C4-2B (cell line): ENCODE data around the gene UBFD1.

Experiments used
- ZFX ChIP-seq: fragments of 450-650 bp; IDR thresholded peaks from 2 replicates; pipeline ENCODE4 v1.6.1; 2017
- TF ChIP-seq, protein P1 (sequence below): fragments of 450-650 bp; conservative IDR thresholded peaks from 2 replicates; pipeline ENCODE4 v1.5.1; 2017; ENCODE audit warnings: mild to moderate bottlenecking

DNA sequence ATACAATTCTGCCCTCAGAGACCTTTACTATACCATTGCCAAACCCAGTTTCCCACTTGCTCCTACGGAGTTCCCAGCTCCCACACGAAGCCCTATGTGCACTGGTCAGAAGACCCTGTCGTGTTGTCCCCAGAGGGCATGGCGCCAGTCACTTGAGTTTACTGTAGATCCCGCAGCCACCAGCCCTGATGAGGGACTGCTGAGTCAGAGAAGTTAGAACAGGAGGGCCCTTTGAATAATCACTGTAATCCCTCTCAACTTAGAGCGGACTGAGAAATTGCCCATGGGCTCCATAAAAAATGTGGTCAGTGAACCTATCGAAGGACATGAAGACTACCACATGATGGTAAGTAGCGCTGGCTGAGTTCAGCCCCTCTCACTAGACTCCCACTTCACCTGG is 9.2 kb downstream of the UBFD1 start:
- TF ChIP-seq, protein P1, sequence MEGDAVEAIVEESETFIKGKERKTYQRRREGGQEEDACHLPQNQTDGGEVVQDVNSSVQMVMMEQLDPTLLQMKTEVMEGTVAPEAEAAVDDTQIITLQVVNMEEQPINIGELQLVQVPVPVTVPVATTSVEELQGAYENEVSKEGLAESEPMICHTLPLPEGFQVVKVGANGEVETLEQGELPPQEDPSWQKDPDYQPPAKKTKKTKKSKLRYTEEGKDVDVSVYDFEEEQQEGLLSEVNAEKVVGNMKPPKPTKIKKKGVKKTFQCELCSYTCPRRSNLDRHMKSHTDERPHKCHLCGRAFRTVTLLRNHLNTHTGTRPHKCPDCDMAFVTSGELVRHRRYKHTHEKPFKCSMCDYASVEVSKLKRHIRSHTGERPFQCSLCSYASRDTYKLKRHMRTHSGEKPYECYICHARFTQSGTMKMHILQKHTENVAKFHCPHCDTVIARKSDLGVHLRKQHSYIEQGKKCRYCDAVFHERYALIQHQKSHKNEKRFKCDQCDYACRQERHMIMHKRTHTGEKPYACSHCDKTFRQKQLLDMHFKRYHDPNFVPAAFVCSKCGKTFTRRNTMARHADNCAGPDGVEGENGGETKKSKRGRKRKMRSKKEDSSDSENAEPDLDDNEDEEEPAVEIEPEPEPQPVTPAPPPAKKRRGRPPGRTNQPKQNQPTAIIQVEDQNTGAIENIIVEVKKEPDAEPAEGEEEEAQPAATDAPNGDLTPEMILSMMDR: no peak
- no peak for TF ChIP-seq ZFX
